AG10803 (cell line): Measurements from ENCODE around the gene APOL2.
"Not testable (repeated sequence)": the region's sequence is repeated elsewhere in the genome, so short reads cannot be mapped to it uniquely, and the experiment has no call there.

Experiments used
- DNase-seq: peaks from one replicate; pipeline ENCODE4 v3.0.0; 2010; ENCODE audit warnings: low read depth
- H3K4me3 ChIP-seq: 2 replicates; pipeline ENCODE4 v1.5.1; 2011; ENCODE audit warnings: mild to moderate bottlenecking, low read length, control low read depth
- CTCF ChIP-seq: conservative IDR thresholded peaks from 2 replicates; pipeline ENCODE4 v1.5.1; 2011; ENCODE audit warnings: mild to moderate bottlenecking, low read length, control low read depth, inconsistent platforms

The APOL2 gene

GRCh38 chr22:36218648-36219193, 20.6 kb downstream of the APOL2 start:
- no peak for TF ChIP-seq CTCF
- no peak overlapping the region for H3K4me3 ChIP-seq
- DNase-seq, result no peak

- H3K4me3 ChIP-seq, result no peak overlapping the region
- DNase-seq, result no peak
- no peak for TF ChIP-seq CTCF
Measured at GRCh38 chr22:36215981-36216380, 23.3 kb downstream of the APOL2 start.

DNA sequence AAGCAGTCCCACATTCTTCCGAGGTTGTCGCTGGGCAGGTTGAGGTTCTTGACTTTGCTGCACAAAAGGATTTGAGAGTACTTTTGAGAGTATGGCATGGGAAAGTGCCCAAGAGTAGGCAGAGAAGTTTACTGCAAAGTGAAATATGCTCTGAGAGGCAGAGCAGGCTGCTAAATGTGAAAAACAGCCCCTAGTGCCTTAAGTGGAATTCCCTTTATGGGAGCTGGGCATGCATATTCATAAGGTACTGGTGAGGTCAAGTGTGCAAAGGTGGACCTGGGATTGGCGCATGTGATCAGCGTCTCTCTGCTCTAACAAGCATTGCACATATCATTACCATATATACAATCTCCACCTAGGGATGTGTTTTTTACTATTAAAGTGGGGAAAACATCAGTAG, 25.7 kb downstream of the APOL2 start:
- DNase-seq, result no peak

GRCh38 chr22:36212901-36213300, 26.4 kb downstream of the APOL2 start:
- TF ChIP-seq CTCF, result no peak
- no peak for DNase-seq

More for the DNA sequence above, 25.7 kb downstream of the APOL2 start:
- no peak for TF ChIP-seq CTCF
- no peak overlapping the region for H3K4me3 ChIP-seq

DNA sequence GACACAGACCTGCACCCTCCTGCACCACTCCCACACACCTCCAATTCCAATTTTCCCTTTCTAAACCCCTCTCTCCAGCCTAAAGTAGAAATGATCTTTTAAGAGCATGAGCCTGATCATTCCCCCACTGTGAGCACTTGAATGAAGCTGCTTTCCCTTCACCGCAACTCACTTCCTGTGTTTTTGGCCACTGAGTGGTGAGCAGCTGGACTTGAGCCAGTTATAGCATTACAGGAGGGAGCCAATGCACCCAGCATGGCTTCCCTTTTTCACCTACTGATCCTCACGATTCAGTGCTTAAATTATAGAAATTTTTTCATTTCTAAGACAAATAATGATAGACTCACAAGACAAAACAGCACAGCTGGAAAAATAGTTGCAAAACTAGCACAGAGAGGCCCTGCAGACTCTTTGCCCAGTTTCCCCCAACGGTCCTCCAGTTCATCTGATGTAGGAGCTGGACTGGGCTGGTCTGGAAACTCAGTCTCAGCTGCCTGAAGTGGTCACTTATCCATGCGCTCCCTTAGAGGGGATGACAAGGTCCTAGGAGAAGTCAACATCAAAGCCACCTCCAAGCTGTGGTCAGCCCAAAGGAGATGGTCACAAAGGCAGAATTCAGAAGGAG, 28.0 kb downstream of the APOL2 start:
- DNase-seq, result peak; percentile 44
- TF ChIP-seq CTCF, result no peak
- no peak overlapping the region for H3K4me3 ChIP-seq

More at GRCh38 chr22:36212901-36213300, 26.4 kb downstream of the APOL2 start:
- no peak overlapping the region for H3K4me3 ChIP-seq

DNA sequence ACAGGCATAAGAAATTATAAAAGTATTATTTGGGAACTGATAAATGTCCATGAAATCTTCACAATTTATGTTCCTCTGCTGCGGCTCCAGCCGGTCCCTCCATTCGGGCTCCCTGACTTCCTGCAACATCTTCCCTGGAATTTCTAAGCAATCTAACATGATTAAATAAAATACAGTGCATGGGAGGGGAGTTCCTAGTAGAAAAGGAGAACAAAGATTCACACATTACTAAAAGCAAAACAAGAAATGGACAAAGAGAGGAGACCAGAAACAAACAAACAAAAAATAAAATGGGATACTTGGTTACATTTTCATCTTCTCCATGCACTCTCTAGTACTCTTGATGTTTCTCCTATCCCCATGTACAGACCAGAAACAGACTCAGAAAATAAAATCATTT, 29.1 kb downstream of the APOL2 start:
- H3K4me3 ChIP-seq, result no peak overlapping the region
- no peak for TF ChIP-seq CTCF
- no peak for DNase-seq

GRCh38 chr22:36209488-36209908, 29.8 kb downstream of the APOL2 start:
- H3K4me3 ChIP-seq, DNase-seq: not testable (repeated sequence)
